HepG2 (cell line): ENCODE data around the gene KLB. TPM values are rescaled to one million over a fixed set of nuclear protein-coding genes. Genes with fewer than 3 reads are reported as not detected.
A peak's percentile ranks its signal among the peaks of the same experiment; 100 is the strongest.

Experiments
- HINFP ChIP-seq: sonication (generic); formaldehyde crosslinking; IDR thresholded peaks from 2 replicates; pipeline ENCODE4 v1.4.0; 2020; ENCODE audit warnings: low read depth, mild to moderate bottlenecking, missing genetic modification reagents
- MNT ChIP-seq: fragments of 450-650 bp; IDR thresholded peaks from 2 replicates; pipeline ENCODE4 v1.6.1; 2016
- NR2F1 ChIP-seq, 2 experiments: fragments of 450-650 bp in 1 of 2; formaldehyde crosslinking in 1 of 2; IDR thresholded peaks; 2 replicates each; pipeline versions ENCODE4 v1.5.0 to v1.6.1; 2016 to 2020; ENCODE audit warnings: mild to moderate bottlenecking in 1 of 2, missing compliant biosample characterization in 1 of 2, missing genetic modification reagents in 1 of 2, moderate library complexity in 1 of 2
- PHF20 ChIP-seq: sonication (generic); formaldehyde crosslinking; IDR thresholded peaks from 2 replicates; pipeline ENCODE4 v1.5.0; 2020; ENCODE audit warnings: mild to moderate bottlenecking, missing genetic modification reagents
- POLR2A ChIP-seq, 2 experiments: IDR thresholded peaks; 2 replicates each; pipeline ENCODE4 v1.6.1; 2011; ENCODE audit warnings: low read depth in 2 of 2, low read length in 2 of 2, mild to moderate bottlenecking in 1 of 2, moderate library complexity in 1 of 2; ENCODE audit not compliant: insufficient read depth in 1 of 2
- POLR2G ChIP-seq: fragments of 200-400 bp; formaldehyde crosslinking; IDR thresholded peaks from 2 replicates; pipeline ENCODE4 v1.6.1; 2018; ENCODE audit warnings: mild to moderate bottlenecking, low read depth, low read length, moderate library complexity
- RBFOX2 ChIP-seq: fragments of 200-400 bp; formaldehyde crosslinking; IDR thresholded peaks from 2 replicates; pipeline ENCODE4 v1.6.1; 2017; ENCODE audit warnings: low read depth, mild to moderate bottlenecking, low read length
- RBM22 ChIP-seq: fragments of 200-400 bp; formaldehyde crosslinking; optimal IDR thresholded peaks from 2 replicates; pipeline ENCODE3; 2017; ENCODE audit warnings: mild to moderate bottlenecking, low read length, moderate library complexity
- ZBTB40 ChIP-seq, 2 experiments: fragments of 450-650 bp in 1 of 2; sonication (generic) in 1 of 2; formaldehyde crosslinking in 1 of 2; IDR thresholded peaks; 2 replicates each; pipeline versions ENCODE4 v1.6.1 to v1.8.0; 2016 to 2022; ENCODE audit warnings: antibody characterized with exemption in 1 of 2, mild to moderate bottlenecking in 1 of 2, missing genetic modification reagents in 1 of 2
- ZFP36 ChIP-seq: fragments of 150-350 bp; IDR thresholded peaks from 2 replicates; pipeline ENCODE4 v1.6.1; 2018; ENCODE audit warnings: borderline replicate concordance, low read length, low read depth; ENCODE audit not compliant: partially characterized antibody
- ZNF121 ChIP-seq: sonication (generic); formaldehyde crosslinking; IDR thresholded peaks from 2 replicates; pipeline ENCODE4 v1.5.0; 2020; ENCODE audit warnings: mild to moderate bottlenecking, missing genetic modification reagents
- ZNF564 ChIP-seq: sonication (generic); formaldehyde crosslinking; IDR thresholded peaks from 2 replicates; pipeline ENCODE4 v1.8.1; 2023; ENCODE audit warnings: mild to moderate bottlenecking, missing genetic modification reagents
- ZNF710 ChIP-seq: sonication (generic); formaldehyde crosslinking; IDR thresholded peaks from 2 replicates; pipeline ENCODE4 v1.5.0; 2020; ENCODE audit warnings: mild to moderate bottlenecking, missing genetic modification reagents, borderline replicate concordance
- ZNF747 ChIP-seq: sonication (generic); formaldehyde crosslinking; IDR thresholded peaks from 2 replicates; pipeline ENCODE4 v1.8.1; 2023; ENCODE audit warnings: missing genetic modification reagents, mild to moderate bottlenecking, borderline replicate concordance
- polyA plus RNA-seq, 8 experiments: library from polyadenylated mRNA; depleted of rRNA in 3 of 8; stranded (reverse) in 7 of 8; unstranded in 1 of 8; fragments of >200 nt; fragmentation: Illumina TruSeq in 4 of 8; extraction: Trizol in 4 of 8; gene quantifications; 2 replicates each; pipeline versions ENCODE4 v1.2.1 to v1.2.3, GENCODE V29; 2011 to 2016; ENCODE audit warnings: low read depth in 4 of 8, missing spikeins in 1 of 8, mixed read lengths in 1 of 8; ENCODE audit not compliant: insufficient read depth in 1 of 8
- total RNA-seq, 5 experiments: library from RNA; depleted of rRNA; stranded (reverse); fragments of >200 nt; fragmentation: Illumina TruSeq; extraction: Trizol; gene quantifications; 2 replicates each; pipeline ENCODE4 v1.2.3, GENCODE V29; 2016; ENCODE audit warnings: low read depth in 1 of 5

The KLB gene
- total and polyA plus RNA-seq, 2 of the 13 experiments (the other 11 are each of a cell fraction or from before 2014, with no cell fraction given) = 25.3 to 82.0 TPM

GRCh38 chr4:39455486-39455885 lies 48.8 kb downstream of the KLB start (continued):
- TF ChIP-seq ZBTB40 (IDR thresholded peaks at IDR 0.05) (no peak), ZBTB40 (CRISPR knock-in tag; IDR thresholded peaks at IDR 0.05) (no peak), PHF20 (no peak), NR2F1 (CRISPR knock-in tag; IDR thresholded peaks at IDR 0.05) (no peak), POLR2G (0 out of 2 replicates have a peak, but pooled peaks have one; percentile 30), MNT (no peak), ZNF564 (no peak), POLR2A (IDR thresholded peaks at IDR 0.05; ENCODE audit: insufficient read depth in 1 of 2, low read depth in 2 of 2, low read length in 2 of 2) (peak in 1 of 2 experiments; percentile 52; a peak in 1 of 4 replicates), RBM22 (peak; percentile 36), ZNF747 (CRISPR knock-in tag) (no peak), ZFP36 (no peak), ZNF121 (CRISPR knock-in tag) (peak; percentile 83), ZNF710 (no peak), HINFP (CRISPR knock-in tag) (no peak), RBFOX2 (peak; percentile 38; the same call in 1 of the 2 replicates)
